NCI-H187 (cell line): ENCODE measurements around the gene CCNC.

Experiments
- DNase-seq, 2 experiments: peaks; one replicate each; lab custom pipeline; 2025; lab: John Stamatoyannopoulos, UW

Gene CCNC

GRCh38 chr6:99548706-99549105, 19.8 kb downstream of the CCNC start:
- no peak for DNase-seq

- DNase-seq: no peak
These were observed 20.9 kb downstream of the CCNC start for GRCh38 chr6:99547526-99547925.

GRCh38 chr6:99545442-99545841, 23.0 kb downstream of the CCNC start:
- no peak for DNase-seq

DNA sequence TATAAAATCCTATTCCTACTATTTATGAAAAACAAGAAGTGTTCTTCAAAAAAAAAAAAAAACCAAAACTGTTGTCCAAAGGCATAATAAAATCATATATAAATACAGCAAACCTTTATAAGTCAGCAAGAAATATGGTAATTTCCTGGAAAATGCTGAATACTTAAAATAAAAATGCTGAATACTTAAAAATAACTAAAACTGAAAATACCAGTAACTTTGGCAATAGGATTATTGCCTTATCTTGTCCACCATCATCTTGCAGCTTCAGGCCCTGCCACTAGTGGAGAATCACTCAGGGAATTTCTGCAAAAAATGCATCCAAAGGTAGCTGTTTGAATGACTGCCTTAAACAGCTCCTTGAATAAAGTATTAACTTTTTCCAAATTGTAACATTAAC, 24.5 kb downstream of the CCNC start:
- no peak for DNase-seq

GRCh38 chr6:99530627-99531026, 37.8 kb downstream of the CCNC start:
- DNase-seq: no peak

GRCh38 chr6:99522531-99522930, 45.9 kb downstream of the CCNC start:
- no peak for DNase-seq

- DNase-seq: no peak
These were observed 46.8 kb downstream of the CCNC start for GRCh38 chr6:99521633-99522151.

GRCh38 chr6:99520855-99521632, 47.4 kb downstream of the CCNC start:
- DNase-seq: peak; percentile 61 to 82

DNA sequence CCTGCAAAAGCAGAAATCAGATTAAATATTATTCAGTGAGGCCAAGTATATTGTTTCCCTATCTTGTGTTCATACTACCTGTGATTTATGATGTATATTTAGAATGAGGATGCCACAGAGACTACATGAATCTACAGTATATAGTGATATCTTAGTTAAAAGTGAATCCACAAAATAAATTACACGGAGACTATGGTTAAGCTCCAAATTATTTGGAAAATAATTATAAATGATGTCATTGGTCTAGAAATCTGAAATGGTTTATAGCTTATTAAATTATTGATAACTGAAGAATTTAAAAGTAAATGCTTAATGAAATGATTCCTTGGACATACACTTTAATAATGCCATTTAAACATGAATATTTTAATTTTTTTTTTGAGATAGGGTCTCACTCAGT, 49.0 kb downstream of the CCNC start:
- no peak for DNase-seq

GRCh38 chr6:99514089-99514488, 54.4 kb downstream of the CCNC start:
- DNase-seq: no peak

- DNase-seq: no peak
These were observed 56.4 kb downstream of the CCNC start for GRCh38 chr6:99512033-99512432.

DNA sequence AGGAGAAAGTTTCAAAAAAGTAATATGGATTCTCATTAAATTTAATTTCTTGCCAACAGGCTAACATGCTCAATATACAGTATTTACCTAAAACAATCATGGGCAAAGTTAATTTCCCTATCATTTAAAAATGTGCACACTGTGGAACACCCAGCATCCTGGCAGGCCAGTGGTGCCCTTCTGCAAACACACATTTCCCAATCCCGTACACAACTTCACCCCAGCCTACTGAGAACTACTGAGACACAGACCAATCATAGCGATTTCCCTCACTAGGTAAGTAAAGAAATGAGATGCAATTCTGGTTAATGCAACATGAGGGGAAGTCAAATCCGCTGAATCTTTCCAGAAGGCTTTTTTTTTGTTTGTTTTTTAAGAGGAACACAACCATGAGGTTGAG, 60.8 kb downstream of the CCNC start:
- no peak for DNase-seq

- DNase-seq: no peak
These were observed 66.7 kb downstream of the CCNC start for GRCh38 chr6:99501762-99502161.

DNA sequence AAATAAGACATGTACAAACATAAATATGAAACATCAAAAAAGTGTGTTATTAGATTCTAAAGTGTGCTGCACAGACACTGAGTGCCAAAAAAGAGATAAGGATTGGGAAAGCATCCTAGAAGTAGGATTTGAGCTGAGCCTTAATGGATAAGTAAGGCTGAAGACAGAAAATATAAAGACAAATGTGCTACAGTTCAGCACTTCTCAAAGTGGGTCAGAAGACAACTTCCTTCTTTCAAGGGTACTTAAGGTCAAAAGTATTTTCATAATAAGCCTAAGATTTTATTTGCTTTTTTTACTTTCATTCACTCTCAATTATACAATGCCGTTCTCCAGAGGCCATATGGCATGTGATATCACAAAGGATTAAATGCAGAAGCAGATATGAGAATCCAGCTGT, 70.0 kb downstream of the CCNC start:
- DNase-seq: no peak

GRCh38 chr6:99495466-99495865, 73.0 kb downstream of the CCNC start:
- no peak for DNase-seq
